NCI-H2081 treated with DMSO at 0.1 percent for 48 hours (cell line): Measurements from ENCODE around the gene MORF4L1.
"Not testable (repeated sequence)": the region's sequence is repeated elsewhere in the genome, so short reads cannot be mapped to it uniquely, and the experiment has no call there.

ENCODE experiments used
- DNase-seq: peaks from one replicate; lab custom pipeline; 2025; lab: John Stamatoyannopoulos, UW

Gene MORF4L1

DNA sequence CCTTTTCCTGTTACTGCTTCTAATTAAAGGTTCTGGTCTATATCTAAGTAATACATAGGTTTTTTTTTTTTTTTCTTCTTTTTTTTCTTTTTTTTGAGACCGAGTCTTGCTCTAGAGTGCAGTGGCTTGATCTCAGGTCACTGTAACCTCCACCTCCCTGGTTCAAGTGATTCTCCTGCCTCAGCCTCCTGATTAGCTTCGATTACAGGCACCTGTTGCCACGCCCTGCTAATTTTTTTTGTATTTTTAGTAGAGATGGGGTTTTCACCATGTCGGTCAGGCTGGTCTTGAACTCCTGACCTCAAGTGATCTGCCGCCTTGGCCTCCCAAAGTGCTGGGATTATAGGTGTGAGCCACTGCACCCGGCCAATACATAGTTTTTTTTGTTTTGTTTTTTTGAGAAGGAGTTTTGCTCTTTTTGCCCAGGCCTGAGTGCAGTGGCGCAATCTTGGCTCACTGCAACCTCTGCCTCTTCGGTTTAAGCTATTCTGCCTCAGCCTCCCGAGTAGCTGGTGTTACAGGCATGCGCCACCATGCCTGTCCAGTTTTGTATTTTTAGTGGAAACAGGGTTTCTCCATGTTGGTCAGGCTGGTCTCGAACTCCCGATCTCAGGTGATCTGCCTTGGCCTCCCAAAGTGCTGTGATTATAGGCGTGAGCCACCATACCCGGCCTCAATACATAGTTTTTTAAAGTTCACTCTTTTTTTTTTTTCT lies 28.3 kb downstream of the MORF4L1 start:
- not testable (repeated sequence) for DNase-seq

DNA sequence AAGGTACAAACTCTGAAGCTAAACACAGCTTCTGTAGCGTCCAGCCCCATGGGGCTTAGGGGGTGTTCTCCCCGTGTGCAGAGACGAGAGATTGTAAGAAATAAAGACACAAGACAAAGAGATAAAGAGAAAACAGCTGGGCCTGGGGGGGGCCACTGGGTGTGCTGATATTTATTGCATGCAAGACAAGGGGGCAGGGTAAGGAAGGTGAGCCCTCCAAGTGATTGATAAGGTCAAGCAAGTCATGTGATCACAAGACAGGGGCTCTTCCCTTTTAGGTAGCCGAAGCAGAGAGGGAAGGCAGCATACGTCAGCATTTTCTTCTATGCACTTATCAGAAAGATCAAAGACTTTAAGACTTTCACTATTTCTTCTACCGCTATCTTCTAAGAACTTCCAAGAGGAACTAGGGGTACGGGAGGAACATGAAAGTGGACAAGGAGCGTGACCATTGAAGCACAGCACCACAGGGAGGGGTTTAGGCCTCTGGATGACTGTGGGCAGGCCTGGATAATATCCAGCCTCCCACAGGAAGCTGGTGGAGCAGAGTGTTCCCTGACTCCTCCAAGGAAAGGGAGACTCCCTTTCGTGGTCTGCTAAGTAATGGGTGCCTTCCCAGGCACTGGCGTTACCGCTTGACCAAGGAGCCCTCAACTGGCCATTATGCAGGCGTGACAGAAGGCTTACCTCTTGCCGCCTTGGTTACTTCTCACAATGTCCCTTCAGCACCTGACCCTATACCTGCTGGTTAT lies 29.8 kb downstream of the MORF4L1 start:
- not testable (repeated sequence) for DNase-seq

DNA sequence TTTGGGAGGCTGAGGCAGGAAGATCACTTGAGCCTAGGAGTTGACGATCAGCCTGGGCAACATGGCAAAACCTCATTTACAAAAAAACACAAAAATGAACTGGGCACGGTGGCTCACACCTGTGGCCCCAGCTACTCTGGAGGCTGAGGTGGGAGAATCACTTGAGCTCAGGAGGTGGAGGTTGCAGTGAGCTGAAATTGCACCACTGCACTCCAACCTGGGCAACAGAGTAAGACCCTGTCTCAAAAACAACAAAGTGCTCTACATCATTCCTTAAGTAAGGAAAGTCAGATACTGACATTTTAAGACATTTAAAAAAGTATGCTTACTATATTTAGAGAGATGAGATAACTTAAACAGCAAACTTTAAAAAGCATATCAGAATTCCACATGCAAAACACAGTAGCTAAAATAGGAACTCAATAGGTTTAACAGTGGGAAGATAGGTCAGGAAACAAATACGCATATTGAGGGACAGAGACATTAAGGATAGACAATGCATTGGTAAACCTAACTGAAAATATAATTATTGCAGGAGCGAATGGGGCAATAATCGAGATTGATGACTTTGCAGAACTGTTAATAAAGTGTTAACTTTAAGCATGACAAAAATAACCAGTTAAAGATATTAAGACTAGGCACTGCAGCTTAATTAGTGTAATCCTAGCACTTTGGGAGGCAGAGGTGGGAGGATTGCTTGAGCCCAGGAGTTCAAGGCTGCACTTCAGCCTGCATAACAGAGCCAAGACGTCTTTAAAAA lies 32.1 kb downstream of the MORF4L1 start:
- no peak for DNase-seq

DNA sequence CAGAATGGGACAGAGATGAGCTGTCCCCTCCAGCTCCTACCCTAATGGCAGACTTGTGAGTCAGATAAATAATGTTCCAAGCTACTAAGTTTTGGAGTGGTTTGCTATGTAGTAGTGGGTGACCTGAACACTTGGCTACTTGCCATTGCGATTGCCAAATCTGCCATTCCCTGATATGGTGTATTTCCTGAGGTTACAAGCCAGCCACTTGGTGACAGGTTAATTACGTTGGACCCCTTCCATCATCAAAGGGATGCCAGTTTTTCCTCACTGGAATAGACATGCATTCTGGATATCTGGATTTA lies 33.6 kb downstream of the MORF4L1 start:
- no peak for DNase-seq

DNA sequence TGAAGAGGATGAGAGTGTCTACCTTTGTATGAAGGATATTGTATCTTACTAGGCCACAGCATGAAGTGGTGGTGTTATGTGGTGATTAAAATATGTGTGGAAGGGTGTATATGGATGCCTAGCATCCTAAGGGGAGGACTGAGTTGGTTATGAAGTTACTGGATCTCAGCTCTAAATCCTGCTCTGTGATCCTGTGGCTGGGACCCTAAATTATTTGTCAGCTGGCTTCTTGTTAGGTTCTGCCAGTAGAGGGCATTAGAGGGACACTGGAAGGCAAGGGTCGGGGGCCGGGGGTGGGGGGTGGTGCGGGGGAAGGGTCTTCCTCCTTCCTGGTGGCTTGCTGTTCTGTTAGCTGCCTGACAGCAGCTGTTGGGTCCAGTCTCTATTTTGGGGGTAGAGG lies 34.9 kb downstream of the MORF4L1 start:
- DNase-seq, result no peak

DNA sequence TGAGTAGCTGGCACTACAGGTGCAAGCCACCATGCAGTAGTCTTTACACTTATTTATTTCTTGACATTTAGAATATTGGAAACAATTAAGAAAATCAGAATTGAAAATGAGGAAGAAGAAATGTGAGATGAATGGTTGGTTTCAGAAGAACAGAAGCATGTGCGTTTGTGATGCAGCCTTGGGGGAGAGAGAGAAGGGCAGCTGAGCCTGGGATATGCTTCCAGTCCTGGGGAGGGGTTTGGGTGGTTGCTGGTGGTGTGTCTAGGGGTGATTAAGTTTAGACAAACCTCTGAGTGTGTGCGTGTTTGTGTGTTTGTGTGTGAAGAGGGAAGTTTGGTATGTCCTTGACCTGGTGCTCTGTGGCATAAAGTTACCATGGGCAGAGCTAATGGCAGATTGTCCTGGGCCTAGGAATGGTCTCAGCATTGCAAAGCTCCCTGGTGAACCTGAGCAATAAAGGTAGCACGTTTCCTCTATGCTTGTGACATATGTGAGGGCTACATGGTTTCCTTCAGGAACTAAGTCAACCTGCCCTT lies 36.5 kb downstream of the MORF4L1 start:
- DNase-seq, result no peak

DNA sequence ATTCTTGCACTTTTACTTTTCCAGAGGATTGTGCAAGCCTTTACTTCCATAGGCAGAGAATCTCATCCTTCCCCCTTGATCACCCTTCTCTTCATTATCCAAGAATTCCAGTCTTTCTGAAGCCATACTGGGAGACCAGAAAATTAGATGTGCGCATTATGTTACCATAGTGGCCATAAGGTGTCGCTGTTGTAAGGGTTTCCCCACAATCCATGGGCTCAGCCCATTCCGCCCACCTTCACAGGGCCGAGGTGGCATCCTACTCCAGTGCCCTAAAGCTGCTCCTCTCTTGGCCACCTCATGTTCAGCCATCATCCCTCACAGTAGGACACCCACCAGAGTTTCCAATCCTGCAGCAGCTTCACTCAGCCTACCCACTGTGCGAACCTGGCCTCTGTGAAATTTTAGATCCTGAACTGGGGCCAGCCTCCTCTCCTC lies 37.1 kb downstream of the MORF4L1 start:
- DNase-seq, result no peak

DNA sequence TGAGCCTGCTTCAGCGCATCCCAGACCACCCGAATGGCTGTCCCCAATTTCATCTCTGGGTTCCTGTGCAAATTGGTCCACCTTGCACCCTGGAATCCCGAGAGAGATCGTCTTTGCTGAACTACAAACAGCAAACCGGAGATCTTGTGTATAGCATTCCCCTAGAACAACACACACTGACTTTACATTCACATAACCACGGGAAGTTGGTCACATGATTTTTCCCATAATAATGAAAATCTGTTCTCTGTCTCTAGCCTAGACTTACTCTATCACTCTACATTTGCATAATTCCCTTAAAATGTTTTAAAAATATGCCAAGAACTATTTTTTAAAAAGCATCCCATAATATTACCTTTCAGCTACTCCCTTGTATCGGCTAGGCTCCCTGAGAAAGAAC lies 37.6 kb downstream of the MORF4L1 start:
- no peak for DNase-seq

DNA sequence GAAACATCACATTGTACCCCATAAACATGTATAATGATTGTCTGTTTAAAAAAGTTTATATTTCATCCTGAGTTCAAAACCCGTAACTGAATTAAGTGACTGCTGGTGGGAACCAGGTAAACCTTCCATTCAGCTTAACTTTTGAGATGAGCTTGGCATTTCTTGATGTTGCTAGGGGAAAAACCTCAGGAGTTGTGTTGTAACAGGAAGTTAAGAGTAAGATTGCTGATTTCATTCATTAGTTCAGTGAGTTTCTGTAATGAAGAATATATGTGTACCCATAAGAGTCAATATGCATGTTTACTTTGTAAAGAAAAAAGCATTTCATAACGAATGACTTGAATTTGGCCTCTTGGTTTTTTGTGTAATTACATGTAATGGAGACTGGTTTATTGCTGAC lies 39.6 kb downstream of the MORF4L1 start:
- no peak for DNase-seq

DNA sequence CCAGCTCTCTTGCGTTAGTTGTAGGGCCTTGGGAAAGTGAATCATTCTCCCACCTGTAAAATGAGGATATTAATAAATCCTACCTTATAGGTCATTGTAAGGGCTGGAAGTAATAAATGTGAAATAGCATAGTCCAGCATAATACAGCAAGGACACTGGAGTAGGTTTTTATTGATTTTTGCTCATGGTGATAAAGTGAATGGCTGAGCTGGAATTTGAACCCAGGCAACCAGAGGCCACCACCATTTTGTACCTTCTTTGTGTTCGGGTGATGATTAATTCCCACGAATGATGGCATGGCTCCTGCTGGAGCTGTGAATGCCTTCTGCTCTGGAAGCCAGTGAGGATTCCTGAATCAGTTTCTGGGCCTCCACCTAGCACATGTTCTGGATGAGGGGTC lies 40.3 kb downstream of the MORF4L1 start:
- DNase-seq, result no peak

DNA sequence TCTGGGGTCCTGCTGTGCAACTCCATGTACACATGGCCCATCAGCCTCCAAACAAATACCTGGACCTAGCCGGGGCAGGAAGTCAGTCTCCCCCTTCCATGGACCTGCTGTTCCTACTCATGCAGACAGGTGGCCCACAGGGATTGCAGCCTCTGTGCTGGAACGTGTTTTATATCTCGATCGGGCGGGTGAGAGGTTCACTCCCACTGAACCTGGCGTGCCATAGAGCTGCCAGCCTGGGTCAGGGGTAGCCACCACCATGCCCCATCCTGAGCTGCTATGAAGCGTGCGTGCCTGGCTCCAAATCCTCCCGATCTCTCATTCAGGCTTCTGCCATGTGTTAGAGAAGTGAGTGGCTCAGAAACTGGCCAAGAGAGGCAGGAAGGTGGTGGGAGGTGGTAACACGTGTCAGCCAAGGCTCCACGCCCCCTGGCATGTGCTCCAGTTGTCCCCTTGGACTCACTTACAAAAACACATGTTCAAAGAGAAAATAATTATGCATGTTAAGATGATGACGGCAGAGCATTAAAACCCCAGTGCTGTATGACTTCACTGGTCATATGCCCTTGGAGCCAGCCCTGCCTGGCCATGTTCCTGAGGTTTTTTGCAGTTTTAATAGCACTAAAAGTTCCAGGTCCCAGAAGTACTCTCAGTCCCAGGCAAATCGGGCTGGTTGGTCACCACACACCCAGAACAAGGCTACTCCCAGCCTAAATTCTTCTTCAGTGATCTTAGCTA lies 41.5 kb downstream of the MORF4L1 start:
- DNase-seq, result no peak

DNA sequence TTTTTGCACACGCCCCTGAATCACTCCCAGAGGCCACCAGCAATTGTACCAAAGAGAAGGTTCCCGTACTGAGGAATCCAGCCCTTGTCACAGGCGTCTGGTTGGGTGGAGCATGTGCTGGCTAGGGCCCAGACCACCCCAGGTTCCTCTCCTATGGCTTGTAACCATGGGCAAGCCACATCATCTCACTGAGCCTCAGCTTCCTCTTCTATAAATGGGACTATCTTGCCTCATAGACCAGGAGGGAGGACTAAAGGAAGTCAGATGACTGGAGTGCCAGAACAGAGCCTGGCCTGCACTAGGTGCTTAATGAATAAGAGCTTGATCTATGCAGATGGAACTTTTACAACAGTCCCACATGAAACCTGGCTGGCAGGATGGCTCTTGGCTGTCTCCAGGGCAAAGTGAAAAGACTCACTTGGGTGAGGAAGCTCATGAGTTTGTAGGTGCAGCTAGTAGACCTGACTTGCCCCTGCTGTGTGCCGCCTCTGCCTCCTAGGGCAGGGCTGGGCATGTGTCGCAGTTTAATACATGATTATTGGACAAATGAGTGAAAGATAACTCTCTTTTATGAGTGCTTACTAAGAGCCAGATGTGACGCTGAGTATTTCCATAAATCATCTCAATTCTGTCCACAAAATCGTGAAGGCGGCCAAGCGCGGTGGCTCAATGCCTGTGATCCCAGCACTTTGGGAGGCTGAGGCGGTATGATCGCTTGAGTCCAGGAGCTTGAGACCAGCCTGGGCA lies 42.8 kb downstream of the MORF4L1 start:
- DNase-seq, result no peak

DNA sequence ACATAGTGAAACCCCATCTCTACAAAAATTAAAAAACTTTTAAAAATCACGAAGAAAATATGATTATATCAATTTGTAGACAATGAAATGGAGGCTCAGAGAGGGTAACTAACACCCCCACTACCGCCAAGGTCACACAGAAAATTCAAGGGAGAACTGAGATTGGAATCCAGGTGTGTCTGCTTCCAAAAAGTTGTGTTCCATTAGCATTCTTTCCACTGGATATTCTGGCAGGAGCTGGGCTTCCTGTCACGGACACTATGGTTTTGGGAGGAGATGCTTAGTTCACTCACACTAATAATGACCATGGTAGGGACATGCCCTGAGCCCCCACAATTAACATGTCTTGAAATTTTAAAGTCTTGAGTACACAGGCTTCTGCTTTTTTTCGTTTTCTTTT lies 43.4 kb downstream of the MORF4L1 start:
- DNase-seq, result no peak

DNA sequence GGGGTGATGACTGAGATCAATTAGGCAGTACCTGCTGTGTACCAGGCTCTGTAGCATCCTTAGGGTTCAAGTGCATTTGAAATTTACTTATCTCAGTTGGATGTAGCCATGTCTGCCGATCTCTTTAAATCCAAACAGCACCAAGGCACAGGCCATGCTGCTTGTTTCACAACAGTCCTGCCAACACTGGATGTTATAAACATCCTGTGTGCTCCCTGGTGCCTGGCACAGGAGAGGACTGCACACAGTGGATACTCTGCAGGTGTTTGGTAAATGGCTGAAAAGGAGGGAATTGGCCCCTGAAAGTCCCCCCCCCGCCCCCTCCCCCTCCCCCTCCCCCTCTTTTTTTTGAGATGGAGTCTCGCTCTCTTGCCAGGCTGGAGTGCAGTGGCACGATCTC lies 45.2 kb downstream of the MORF4L1 start:
- no peak for DNase-seq

DNA sequence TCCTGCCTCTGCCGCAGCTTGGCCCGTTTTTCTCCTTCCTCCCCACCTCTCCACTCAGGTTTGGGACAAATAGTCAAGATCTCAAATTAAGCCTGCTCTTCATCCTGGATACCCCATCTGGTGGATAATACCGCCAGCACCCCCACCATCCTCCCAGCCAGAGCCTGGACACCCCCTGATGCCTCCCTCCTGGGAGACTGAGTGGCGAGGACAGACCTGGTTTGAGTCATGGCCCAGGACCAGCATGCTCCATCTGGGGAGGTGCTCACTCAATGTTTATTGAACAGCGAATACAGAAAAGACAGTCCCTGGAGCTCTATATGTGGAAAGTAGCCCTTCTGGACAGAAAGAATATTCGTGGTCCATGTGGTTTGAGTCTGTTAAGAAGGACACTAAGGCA lies 48.8 kb downstream of the MORF4L1 start:
- no peak for DNase-seq

DNA sequence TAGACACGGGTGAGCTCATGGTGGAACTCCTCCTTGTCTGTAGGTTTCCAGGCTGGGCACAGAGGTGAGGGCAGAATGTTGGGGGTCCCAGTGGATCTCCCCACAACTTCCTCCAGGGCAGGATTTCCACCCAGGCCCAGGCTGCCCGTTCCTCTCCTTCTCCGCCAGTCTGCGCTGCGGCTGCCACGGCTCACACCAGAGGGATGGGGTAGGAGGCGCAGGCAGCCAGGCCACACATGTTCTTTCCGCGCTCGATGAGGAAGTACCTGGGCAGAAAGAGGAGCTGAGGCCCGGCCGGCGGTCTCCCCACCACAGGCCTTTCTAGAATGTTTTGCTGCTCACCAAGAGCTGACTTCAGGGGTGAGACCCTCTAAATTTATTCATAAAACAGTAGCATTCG lies 49.2 kb downstream of the MORF4L1 start:
- DNase-seq, result no peak

DNA sequence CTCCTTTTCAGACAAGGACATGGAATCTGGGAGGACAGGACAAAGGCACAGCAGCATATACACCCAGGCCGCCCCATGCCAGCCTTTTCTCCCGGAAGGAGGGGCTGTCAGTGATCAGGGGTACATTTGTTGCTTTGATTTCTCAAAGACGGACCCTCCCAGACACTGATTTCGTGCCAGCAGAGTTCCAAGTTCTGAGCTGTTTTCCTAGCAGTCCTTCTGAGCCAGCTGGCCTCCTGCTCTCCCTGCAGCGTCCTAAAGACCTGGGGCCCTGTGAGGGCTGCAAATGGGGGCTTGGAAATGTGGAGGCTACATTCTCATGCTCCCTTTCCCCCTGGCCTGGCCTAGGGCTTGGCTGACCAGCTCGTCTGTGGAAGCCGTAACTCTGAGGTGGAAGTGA lies 49.8 kb downstream of the MORF4L1 start:
- DNase-seq, result no peak

DNA sequence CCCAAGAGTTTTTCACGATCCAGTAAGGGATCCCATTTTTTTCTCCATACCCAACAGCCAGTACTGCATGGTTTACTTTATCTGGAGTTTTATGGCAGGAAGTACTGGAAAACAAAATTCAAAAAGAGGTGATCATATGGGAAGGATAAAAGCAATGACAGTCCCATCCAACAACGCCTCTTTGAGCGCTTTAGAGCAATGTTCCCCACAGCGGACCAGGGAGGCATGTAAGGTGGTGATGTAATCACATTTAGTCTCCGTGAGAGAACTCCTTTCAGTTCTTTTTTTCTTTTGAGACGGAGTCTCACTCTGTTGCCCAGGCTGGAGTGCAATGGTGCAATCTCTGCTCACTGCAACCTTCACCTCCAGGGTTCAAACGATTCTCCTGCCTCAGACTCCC lies 50.3 kb downstream of the MORF4L1 start:
- DNase-seq, result no peak

DNA sequence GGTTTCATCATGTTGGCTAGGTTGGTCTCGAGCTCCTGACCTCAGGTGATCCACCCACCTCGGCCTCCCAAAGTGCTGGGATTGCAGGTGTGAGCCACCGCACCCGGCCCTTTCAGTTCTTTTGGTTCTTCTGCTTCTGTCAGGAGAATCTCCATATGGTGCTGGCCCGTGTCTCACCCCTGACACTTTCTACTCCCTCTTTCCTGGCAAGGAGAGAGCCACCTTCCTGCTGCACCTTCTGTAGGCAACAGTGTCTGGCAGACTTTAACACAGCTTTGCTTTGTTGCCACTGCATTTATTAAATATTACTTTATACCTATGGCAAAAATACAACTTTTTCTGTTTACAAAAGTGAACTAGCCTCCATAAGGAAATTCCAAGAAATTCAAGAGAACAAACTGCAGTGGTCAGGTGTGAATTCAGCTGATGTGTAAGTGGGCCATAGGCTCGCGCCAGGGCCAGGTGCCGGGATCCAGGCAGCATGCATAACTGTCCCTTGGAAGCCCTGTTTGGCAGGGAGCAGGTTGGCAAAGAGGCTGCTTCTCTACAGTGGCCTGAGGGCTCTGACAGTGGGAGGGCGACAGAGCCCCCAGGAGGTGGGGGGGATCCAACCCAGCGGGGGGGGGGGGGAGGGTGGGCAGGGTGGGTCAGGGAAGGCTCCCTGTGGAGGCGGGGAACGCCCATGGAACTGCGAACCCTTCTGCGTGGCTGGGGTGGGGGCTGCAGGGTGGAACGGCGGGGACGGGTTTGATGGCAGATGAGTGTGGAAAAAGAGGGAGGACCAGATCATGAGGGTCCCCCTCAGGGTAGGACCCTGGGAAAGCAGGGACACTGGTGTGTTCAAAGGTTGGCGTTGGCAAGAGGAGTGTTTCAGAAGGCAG lies 51.0 kb downstream of the MORF4L1 start:
- DNase-seq, result no peak

DNA sequence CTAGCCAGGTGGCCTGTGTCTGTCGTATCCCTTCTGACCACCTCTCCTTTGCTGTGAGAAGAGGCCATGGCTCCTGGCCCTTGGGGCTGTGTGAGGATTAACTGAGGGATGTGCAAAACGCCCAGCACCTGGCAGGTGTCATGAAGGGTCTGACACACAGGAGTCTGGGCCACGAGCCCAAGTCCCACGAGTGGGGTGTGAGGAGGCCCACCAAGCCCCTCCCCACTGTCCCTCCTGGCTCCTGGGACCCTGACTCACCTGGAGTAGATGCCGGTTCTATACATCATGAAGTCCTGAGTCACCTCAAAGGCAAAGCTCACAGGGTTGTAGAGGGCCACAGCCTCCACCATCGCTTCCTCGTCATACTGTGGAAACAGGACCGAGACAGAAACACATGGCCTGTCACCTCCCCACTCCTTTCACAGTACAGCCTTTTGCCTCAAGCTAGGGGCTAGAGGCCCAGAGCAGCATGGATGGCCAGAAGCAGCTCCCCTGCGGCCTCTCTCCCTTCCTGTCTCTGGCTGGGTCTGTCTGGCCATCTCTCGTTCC lies 52.5 kb downstream of the MORF4L1 start:
- DNase-seq, result no peak
